T-helper 22 cell (primary cell): ENCODE measurements around the gene ANXA8L1.
"Not testable (repeated sequence)": the region's sequence is repeated elsewhere in the genome, so short reads cannot be mapped to it uniquely, and the experiment has no call there.

Source experiments
- DNase-seq: peaks from one replicate; pipeline ENCODE4 v3.0.0-alpha.2; 2020; ENCODE audit warnings: low read depth

The ANXA8L1 gene

GRCh38 chr10:46375406-46375805, at the start of gene ANXA8L1:
TSS of gene ANXA8L1 (plus strand) at chr10:46375776. CDS start at chr10:46375852, 76 bp downstream.
- not testable (repeated sequence) for DNase-seq

- no peak for DNase-seq
Observed at GRCh38 chr10:46326066-46326465, 49.5 kb upstream of the ANXA8L1 start.

- no peak for DNase-seq
Observed at GRCh38 chr10:46326971-46327370, 48.6 kb upstream of the ANXA8L1 start.

- no peak for DNase-seq
Observed at GRCh38 chr10:46327685-46328084, 47.9 kb upstream of the ANXA8L1 start.

GRCh38 chr10:46328853-46329689, 46.5 kb upstream of the ANXA8L1 start:
- no peak for DNase-seq

GRCh38 chr10:46329690-46330016, 45.9 kb upstream of the ANXA8L1 start:
- DNase-seq, result no peak

GRCh38 chr10:46330894-46331293, 44.7 kb upstream of the ANXA8L1 start:
- no peak for DNase-seq

- DNase-seq, result not testable (repeated sequence)
Observed at GRCh38 chr10:46365484-46365883, 10.1 kb upstream of the ANXA8L1 start.

- not testable (repeated sequence) for DNase-seq
Observed at GRCh38 chr10:46367209-46367608, 8.4 kb upstream of the ANXA8L1 start.

GRCh38 chr10:46367666-46368240, 7.8 kb upstream of the ANXA8L1 start:
- DNase-seq, result not testable (repeated sequence)

- not testable (repeated sequence) for DNase-seq
Observed at GRCh38 chr10:46368956-46369355, 6.6 kb upstream of the ANXA8L1 start.

- DNase-seq, result not testable (repeated sequence)
Observed at GRCh38 chr10:46374410-46374809, 1.2 kb upstream of the ANXA8L1 start.

- not testable (repeated sequence) for DNase-seq
Observed at GRCh38 chr10:46377022-46377421, 1.4 kb downstream of the ANXA8L1 start.

GRCh38 chr10:46377651-46378050, 2.1 kb downstream of the ANXA8L1 start:
- DNase-seq, result not testable (repeated sequence)

GRCh38 chr10:46378108-46378507, 2.5 kb downstream of the ANXA8L1 start:
- not testable (repeated sequence) for DNase-seq

GRCh38 chr10:46379233-46379848, 3.8 kb downstream of the ANXA8L1 start:
- not testable (repeated sequence) for DNase-seq

GRCh38 chr10:46385858-46386257, 10.3 kb downstream of the ANXA8L1 start:
- not testable (repeated sequence) for DNase-seq

- DNase-seq, result not testable (repeated sequence)
Observed at GRCh38 chr10:46386694-46387093, 11.1 kb downstream of the ANXA8L1 start.

- DNase-seq, result not testable (repeated sequence)
Observed at GRCh38 chr10:46387309-46387902, 11.8 kb downstream of the ANXA8L1 start.

GRCh38 chr10:46391422-46391821, 15.8 kb downstream of the ANXA8L1 start:
- DNase-seq, result not testable (repeated sequence)

GRCh38 chr10:46396441-46397279, 21.1 kb downstream of the ANXA8L1 start:
- DNase-seq, result not testable (repeated sequence)

GRCh38 chr10:46397767-46398166, 22.2 kb downstream of the ANXA8L1 start:
- DNase-seq, result not testable (repeated sequence)
